Fibroblast of lung (primary cell): ENCODE results near the gene DCPS.

ENCODE experiments used
- EZH2 ChIP-seq: IDR thresholded peaks from 2 replicates; pipeline ENCODE4 v1.5.1; 2012; ENCODE audit warnings: low read length, control low read depth, mild to moderate bottlenecking; ENCODE audit errors: missing control alignments
- TF ChIP-seq, protein P1 (sequence below), 2 donors: IDR thresholded peaks in 1 of 2; conservative IDR thresholded peaks in 1 of 2; 1 replicate in 1 of 2; 2 replicates in 1 of 2; pipeline ENCODE4 v1.5.1; 2011 to 2012; ENCODE audit warnings: low read length in 2 of 2, control low read depth in 1 of 2, inconsistent platforms in 1 of 2, low read depth in 1 of 2, mild to moderate bottlenecking in 1 of 2

DNA sequence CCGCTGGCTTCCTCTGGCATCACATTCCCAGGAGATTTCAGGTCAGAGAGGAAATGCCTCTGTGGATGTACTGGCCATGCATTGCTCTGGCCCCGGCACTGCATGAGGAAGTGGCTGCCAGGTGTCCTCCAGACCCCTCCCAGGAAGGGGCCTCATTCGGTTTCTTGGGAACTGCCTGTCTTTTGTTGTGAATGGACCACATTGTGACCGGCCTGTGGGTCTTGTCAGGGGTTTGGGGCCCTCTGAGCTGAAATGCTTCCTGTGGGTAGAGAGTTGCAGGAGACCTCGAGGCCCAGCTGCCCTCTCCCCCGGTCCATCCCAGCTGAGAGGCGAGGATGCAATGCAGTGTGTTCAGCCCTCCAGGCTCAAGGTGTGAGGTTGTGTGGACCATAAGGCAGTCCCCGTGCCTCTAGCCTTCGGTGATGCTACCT lies 32.8 kb downstream of the DCPS start:
- TF ChIP-seq, protein P1, sequence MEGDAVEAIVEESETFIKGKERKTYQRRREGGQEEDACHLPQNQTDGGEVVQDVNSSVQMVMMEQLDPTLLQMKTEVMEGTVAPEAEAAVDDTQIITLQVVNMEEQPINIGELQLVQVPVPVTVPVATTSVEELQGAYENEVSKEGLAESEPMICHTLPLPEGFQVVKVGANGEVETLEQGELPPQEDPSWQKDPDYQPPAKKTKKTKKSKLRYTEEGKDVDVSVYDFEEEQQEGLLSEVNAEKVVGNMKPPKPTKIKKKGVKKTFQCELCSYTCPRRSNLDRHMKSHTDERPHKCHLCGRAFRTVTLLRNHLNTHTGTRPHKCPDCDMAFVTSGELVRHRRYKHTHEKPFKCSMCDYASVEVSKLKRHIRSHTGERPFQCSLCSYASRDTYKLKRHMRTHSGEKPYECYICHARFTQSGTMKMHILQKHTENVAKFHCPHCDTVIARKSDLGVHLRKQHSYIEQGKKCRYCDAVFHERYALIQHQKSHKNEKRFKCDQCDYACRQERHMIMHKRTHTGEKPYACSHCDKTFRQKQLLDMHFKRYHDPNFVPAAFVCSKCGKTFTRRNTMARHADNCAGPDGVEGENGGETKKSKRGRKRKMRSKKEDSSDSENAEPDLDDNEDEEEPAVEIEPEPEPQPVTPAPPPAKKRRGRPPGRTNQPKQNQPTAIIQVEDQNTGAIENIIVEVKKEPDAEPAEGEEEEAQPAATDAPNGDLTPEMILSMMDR (conservative IDR thresholded peaks at IDR 0.05 in 1 of 2, IDR thresholded peaks at IDR 0.05 in 1 of 2; ENCODE audit: low read depth in 1 of 2, low read length in 2 of 2): no peak
- TF ChIP-seq EZH2: no peak
